Upper lobe of left lung (tissue), 6 donors: ENCODE measurements around the gene ATP2A1. TPM values are rescaled to one million over a fixed set of nuclear protein-coding genes. Genes with fewer than 3 reads are reported as not detected.
A peak's percentile ranks its signal among the peaks of the same experiment; 100 is the strongest.

Experiments
- ATAC-seq, 2 donors: fragments of 200-7000 bp; cut with Tn5 transposase; one replicate each; pipeline ENCODE4 v1.9.1; 2022; ENCODE audit warnings: mild to moderate bottlenecking in 2 of 2, moderate library complexity in 2 of 2; ENCODE audit not compliant: low FRiP score in 2 of 2
- DNase-seq, 2 donors: peaks; one replicate each; pipeline ENCODE4 v3.0.0-alpha.2; 2019 to 2020
- H3K27ac ChIP-seq, 4 donors: fragments of 200-600 bp; sonication (generic); one replicate each; pipeline ENCODE4 v1.5.1; 2016 to 2019
- H3K27me3 ChIP-seq, 4 donors: fragments of 200-600 bp; sonication (generic); one replicate each; pipeline ENCODE4 v1.5.1; 2017 to 2019
- H3K36me3 ChIP-seq, 4 donors: fragments of 200-600 bp; sonication (generic); one replicate each; pipeline ENCODE4 v1.5.1; 2016 to 2019
- H3K4me1 ChIP-seq, 4 donors: fragments of 200-600 bp; sonication (generic); one replicate each; pipeline ENCODE4 v1.5.1; 2018 to 2019
- H3K4me3 ChIP-seq, 4 donors: fragments of 200-600 bp; sonication (generic); one replicate each; pipeline ENCODE4 v1.5.1; 2017 to 2019; ENCODE audit warnings: mild to moderate bottlenecking in 2 of 4, moderate library complexity in 1 of 4
- H3K9me3 ChIP-seq, 4 donors: fragments of 200-600 bp; sonication (generic); one replicate each; pipeline ENCODE4 v1.5.1; 2018 to 2019
- EP300 ChIP-seq, 4 donors: sonication (generic); formaldehyde crosslinking; IDR thresholded peaks; one replicate each; pipeline ENCODE4 v1.5.1; 2017; ENCODE audit warnings: antibody characterized with exemption in 4 of 4, control low read depth in 2 of 4
- POLR2A ChIP-seq, 4 donors: fragments of 450-650 bp; IDR thresholded peaks; one replicate each; pipeline ENCODE4 v1.5.1; 2016 to 2017; ENCODE audit warnings: antibody characterized with exemption in 4 of 4, mild to moderate bottlenecking in 2 of 4
- POLR2AphosphoS5 ChIP-seq, 2 donors: sonication (generic); formaldehyde crosslinking; IDR thresholded peaks; one replicate each; pipeline ENCODE4 v1.5.1; 2017; ENCODE audit warnings: antibody characterized with exemption in 2 of 2
- WGBS, 2 donors: methylation state at CpG; one replicate each; pipeline ENCODE4 v1.1.5; 2017 to 2018; 5-methylcytosine and 5-hydroxymethylcytosine counted together
- total RNA-seq, 6 donors: library from RNA; depleted of rRNA in 4 of 6; stranded (reverse); fragments of >200 nt in 4 of 6; gene quantifications; one replicate each; pipeline versions ENCODE4 v1.1.0 to v1.2.1, GENCODE V29; 2016 to 2021
- TF ChIP-seq, protein P1 (sequence below), 6 experiments: fragments of 450-650 bp in 4 of 6; fragments of 200-600 bp in 2 of 6; sonication (generic) in 2 of 6; IDR thresholded peaks; one replicate each; pipeline ENCODE4 v1.5.1; 2016 to 2019; ENCODE audit warnings: antibody characterized with exemption in 6 of 6
- donor health status: DM: no; HTN: no; CAD: no; lungs with moderate emphysema.
- donor health status: DM: no; HTN: yes; CAD: no; lungs with severe emphysema.

Gene ATP2A1
- total RNA-seq, 6 donors from 2014 or later = 0.15 to 4.2 (median 0.57) TPM

DNA sequence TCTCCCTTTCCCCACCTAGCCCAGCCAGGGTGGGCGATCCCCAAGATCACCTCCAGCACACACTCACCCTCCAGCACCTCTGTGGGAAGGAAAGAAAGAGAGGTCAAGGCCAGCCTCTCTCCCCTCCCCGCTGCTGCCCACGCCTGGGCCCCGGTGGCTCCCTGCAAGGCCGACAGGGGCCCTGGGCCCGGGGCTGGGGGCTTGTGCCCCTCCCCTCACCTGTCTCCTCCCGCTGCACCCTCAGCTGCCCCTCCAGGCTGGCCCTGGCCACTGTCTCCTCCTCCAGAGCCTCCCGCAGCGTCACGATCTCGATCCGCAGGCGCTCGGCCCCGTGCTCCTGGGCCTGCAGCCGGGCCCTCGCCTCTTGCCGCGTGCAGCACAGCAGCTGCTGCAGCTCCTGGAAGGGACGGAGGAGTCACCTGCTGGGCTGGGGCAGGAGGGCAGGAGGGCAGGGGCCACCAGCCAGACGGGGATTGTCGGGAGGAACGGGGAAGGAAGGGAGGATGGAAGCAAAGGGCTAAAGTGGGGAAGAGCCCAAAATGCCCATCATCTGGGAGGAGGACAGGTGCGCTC, 27.6 kb downstream of the ATP2A1 start:
- 92 to 93% methylated on average over 18 to 24 of the region's 24 CpGs for WGBS, 2 donors
- H3K27ac ChIP-seq = no peak overlapping the region
- TF ChIP-seq POLR2A (IDR thresholded peaks at IDR 0.05) = no peak
- TF ChIP-seq EP300 (IDR thresholded peaks at IDR 0.05) = no peak
- TF ChIP-seq POLR2AphosphoS5 (IDR thresholded peaks at IDR 0.05) = no peak
- TF ChIP-seq, protein P1, sequence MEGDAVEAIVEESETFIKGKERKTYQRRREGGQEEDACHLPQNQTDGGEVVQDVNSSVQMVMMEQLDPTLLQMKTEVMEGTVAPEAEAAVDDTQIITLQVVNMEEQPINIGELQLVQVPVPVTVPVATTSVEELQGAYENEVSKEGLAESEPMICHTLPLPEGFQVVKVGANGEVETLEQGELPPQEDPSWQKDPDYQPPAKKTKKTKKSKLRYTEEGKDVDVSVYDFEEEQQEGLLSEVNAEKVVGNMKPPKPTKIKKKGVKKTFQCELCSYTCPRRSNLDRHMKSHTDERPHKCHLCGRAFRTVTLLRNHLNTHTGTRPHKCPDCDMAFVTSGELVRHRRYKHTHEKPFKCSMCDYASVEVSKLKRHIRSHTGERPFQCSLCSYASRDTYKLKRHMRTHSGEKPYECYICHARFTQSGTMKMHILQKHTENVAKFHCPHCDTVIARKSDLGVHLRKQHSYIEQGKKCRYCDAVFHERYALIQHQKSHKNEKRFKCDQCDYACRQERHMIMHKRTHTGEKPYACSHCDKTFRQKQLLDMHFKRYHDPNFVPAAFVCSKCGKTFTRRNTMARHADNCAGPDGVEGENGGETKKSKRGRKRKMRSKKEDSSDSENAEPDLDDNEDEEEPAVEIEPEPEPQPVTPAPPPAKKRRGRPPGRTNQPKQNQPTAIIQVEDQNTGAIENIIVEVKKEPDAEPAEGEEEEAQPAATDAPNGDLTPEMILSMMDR (IDR thresholded peaks at IDR 0.05) = no peak
- DNase-seq (peak in 1 of 2 donors; percentile 66), ATAC-seq (no peak)
- no peak overlapping the region for H3K4me3 ChIP-seq
- H3K36me3 ChIP-seq = peaks cover 0 to 63% (median 42%) of the 10 kb centered on the region in 4 donors
- H3K27me3 ChIP-seq = no peaks in the 10 kb centered on the region
- H3K4me1 ChIP-seq = no peaks in the 10 kb centered on the region
- H3K9me3 ChIP-seq = no peaks in the 10 kb centered on the region

DNA sequence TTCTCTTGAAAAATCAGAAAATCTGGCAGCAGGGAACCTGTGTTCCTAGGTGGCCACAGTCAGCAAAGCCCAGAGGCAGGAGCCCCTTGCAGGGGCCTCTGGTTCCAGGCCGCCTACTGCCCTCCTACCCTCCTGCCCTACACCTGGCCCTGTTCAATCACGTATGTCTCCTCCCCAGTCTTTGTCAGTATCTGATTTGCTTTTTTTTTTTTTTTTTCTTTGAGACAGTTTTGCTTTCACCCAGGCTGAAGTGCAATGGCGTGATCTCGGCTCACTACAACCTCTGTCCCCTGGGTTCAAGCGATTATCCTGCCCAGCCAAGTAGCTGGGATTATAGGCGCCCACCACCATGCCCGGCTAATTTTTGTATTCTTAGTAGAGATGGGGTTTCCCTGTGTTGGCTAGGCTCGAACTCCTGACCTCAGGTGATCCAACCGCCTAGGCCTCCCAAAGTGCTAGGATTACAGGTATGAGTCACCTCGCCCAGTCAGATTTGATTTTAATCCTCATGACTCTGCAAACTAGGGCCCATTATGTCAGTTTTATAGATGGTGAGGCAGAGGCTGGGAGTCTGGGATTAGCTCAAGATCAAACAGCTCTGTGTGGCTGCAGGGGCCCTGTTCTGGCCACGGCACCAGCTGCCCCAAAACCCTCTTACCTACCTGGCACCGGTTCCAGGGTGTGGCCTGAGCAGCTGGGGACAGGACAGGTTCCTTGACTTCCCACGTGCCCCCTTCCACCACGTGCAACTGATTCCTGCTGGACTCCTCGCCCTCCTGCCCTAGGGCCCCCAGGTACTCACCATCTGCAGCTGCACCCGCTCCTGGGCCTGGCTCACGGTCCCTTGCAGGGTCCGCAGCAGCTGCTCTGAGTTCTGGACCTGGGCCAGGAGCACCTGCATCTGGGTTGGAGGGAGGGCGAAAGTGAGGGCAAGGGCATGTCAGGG, 32.1 kb downstream of the ATP2A1 start:
- DNase-seq = peak in 1 of 2 donors; percentile 52
- no peak for TF ChIP-seq POLR2A (IDR thresholded peaks at IDR 0.05)
- no peak for TF ChIP-seq POLR2AphosphoS5 (IDR thresholded peaks at IDR 0.05)
- no peak for TF ChIP-seq EP300 (IDR thresholded peaks at IDR 0.05)
- Histone ChIP-seq H3K4me3 (no peak overlapping the region), H3K27ac (no peak overlapping the region), H3K9me3 (no peaks in the 10 kb centered on the region), H3K36me3 (peaks cover 0 to 80% (median 55%) of the 10 kb centered on the region in 4 donors), H3K4me1 (no peaks in the 10 kb centered on the region), H3K27me3 (no peaks in the 10 kb centered on the region)
- ATAC-seq = peak in 1 of 2 donors; percentile 16
- WGBS, 2 donors = 90 to 92% methylated on average over 17 of the region's 19 CpGs

DNA sequence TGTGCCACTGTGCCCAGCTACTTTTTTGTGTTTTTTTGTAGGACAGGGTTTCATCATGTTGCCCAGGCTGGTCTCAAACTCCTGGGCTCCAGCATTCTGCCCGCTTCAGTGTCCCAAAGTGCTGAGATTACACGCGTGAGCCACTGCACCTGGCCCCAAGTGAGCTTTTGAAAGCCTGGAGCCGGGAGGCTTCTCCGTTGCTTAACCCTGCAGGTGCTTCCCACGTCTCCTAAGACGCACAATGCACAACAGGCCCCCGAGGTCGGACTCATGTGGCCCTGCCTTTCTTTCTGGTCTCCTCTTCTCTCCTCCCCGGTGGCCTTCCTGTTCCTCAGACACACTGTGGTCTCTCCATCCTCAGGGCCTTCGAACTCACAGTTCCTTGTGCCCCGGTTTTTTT, 34.3 kb downstream of the ATP2A1 start:
- Histone ChIP-seq H3K9me3 (no peaks in the 10 kb centered on the region), H3K4me1 (no peaks in the 10 kb centered on the region), H3K27ac (no peak overlapping the region), H3K36me3 (peaks cover 3 to 75% (median 55%) of the 10 kb centered on the region in 4 donors), H3K4me3 (no peak overlapping the region), H3K27me3 (no peaks in the 10 kb centered on the region)
- DNase-seq (no peak), ATAC-seq (no peak)
- no peak for TF ChIP-seq POLR2AphosphoS5 (IDR thresholded peaks at IDR 0.05)
- no peak for TF ChIP-seq POLR2A (IDR thresholded peaks at IDR 0.05)
- TF ChIP-seq, protein P1 (IDR thresholded peaks at IDR 0.05) = no peak
- no peak for TF ChIP-seq EP300 (IDR thresholded peaks at IDR 0.05)
- WGBS, 2 donors = 92 to 93% methylated on average over 12 of the region's 12 CpGs

DNA sequence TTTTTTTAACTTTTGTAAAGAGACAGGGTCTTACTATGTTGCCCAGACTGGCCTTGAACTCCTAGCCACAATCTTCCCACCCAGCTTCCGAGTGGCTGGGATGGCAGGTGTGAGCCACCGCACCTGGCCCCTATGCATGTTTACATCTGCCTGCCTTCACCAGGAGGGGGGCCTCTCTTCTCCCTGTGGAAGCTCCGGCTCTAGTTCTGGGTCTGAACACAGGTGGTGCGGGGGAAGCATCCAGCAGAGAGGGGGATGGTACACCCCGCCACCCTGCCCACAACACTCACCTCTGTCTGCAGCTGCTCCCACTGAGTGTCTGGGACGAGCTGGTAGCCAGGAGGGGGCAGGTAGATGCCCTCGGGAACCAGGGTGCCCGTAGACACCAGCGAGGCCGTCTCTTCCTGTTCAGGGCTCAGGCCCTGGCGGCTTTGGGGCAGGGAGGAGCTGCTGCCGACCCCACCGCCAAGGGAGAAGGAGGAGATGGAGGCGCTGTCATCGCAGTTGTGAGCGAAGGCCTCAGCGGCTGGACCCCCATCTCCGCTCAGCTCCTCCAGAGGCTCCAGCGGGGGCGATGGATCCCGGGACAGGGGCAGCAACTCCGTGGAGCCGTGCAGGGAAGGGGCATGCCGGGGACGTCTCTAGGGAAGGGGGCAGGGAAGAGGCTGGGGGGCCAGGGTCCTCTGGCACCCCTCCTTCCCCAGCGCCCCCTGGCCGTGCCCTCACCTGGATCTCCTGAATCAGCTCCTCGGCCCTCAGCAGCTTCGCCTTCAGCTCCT, 35.8 kb downstream of the ATP2A1 start:
- Histone ChIP-seq H3K36me3 (peaks cover 3 to 74% (median 60%) of the 10 kb centered on the region in 4 donors), H3K4me1 (no peaks in the 10 kb centered on the region), H3K27me3 (no peaks in the 10 kb centered on the region), H3K27ac (no peak overlapping the region), H3K4me3 (no peak overlapping the region), H3K9me3 (no peaks in the 10 kb centered on the region)
- no peak for TF ChIP-seq EP300 (IDR thresholded peaks at IDR 0.05)
- TF ChIP-seq POLR2A (IDR thresholded peaks at IDR 0.05) = no peak
- TF ChIP-seq, protein P1 (IDR thresholded peaks at IDR 0.05) = no peak
- TF ChIP-seq POLR2AphosphoS5 (IDR thresholded peaks at IDR 0.05) = no peak
- 95 to 98% methylated on average over 5 to 29 of the region's 29 CpGs for WGBS, 2 donors
- DNase-seq (peak in 1 of 2 donors; percentile 67), ATAC-seq (peak in 1 of 2 donors; percentile 26)

DNA sequence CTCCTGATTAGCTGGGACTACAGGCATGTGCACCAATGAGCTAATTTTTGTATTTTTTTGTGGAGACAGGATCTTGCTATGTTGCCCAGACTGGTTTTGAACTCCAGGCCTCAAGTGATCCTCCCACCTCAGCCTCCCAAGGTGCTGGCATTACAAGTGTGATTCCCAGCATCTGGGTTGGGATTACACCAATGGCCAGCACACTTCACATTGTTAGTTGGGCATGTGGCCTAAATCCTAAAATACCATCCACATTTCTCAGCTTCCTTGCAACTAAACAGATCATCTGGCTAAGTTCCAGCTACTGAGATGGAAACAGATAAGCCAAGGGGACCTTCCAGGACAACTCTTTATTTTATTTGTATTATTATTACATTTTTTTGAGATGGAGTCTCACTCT, 36.9 kb downstream of the ATP2A1 start:
- H3K36me3 ChIP-seq = peaks cover 3 to 79% (median 64%) of the 10 kb centered on the region in 4 donors
- H3K27ac ChIP-seq = no peak overlapping the region
- H3K27me3 ChIP-seq = no peaks in the 10 kb centered on the region
- H3K9me3 ChIP-seq = no peaks in the 10 kb centered on the region
- H3K4me3 ChIP-seq = no peak overlapping the region
- no peak for DNase-seq
- H3K4me1 ChIP-seq = no peaks in the 10 kb centered on the region
- TF ChIP-seq EP300 (IDR thresholded peaks at IDR 0.05) = no peak
- TF ChIP-seq, protein P1 (IDR thresholded peaks at IDR 0.05) = no peak
- ATAC-seq = no peak
